GM20000 (cell line): ENCODE measurements around the gene IGFBPL1.

Experiments used
- DNase-seq: peaks from one replicate; pipeline ENCODE4 v3.0.0; 2012; ENCODE audit warnings: low spot score
- CTCF ChIP-seq: IDR thresholded peaks from 2 replicates; pipeline ENCODE4 v1.5.1; 2012; ENCODE audit warnings: mild to moderate bottlenecking, control low read depth; ENCODE audit errors: extremely low read depth, missing control alignments

The IGFBPL1 gene

GRCh38 chr9:38437193-38437823, 13.1 kb upstream of the IGFBPL1 start:
- no peak for TF ChIP-seq CTCF
- no peak for DNase-seq

- no peak for TF ChIP-seq CTCF
- no peak for DNase-seq
These were observed 12.5 kb upstream of the IGFBPL1 start for GRCh38 chr9:38436708-38437107.

GRCh38 chr9:38435521-38435920, 11.3 kb upstream of the IGFBPL1 start:
- DNase-seq = no peak
- TF ChIP-seq CTCF = no peak

- TF ChIP-seq CTCF = no peak
- DNase-seq = no peak
These were observed 10.6 kb upstream of the IGFBPL1 start for GRCh38 chr9:38434853-38435252.

GRCh38 chr9:38434365-38434764, 10.1 kb upstream of the IGFBPL1 start:
- TF ChIP-seq CTCF = no peak
- DNase-seq = no peak

GRCh38 chr9:38432922-38433510, 8.8 kb upstream of the IGFBPL1 start:
- TF ChIP-seq CTCF = peak; percentile 21
- no peak for DNase-seq

GRCh38 chr9:38431116-38431515, 6.9 kb upstream of the IGFBPL1 start:
- DNase-seq = no peak
- no peak for TF ChIP-seq CTCF
